Activated naive CD8-positive, alpha-beta T cell treated with anti-CD3 and anti-CD28 coated beads, Interleukin-2, amount 10 ng/mL, durations not matched to agents 7 days and 5 days (primary cell): ENCODE results near the gene TRDN. TPM values are rescaled to one million over a fixed set of nuclear protein-coding genes. Genes with fewer than 3 reads are reported as not detected.
A peak's percentile ranks its signal among the peaks of the same experiment; 100 is the strongest.

Experiments
- ATAC-seq: fragments of 150-1000 bp; cut with Tn5 transposase; one replicate; pipeline ENCODE4 v1.10.0; 2021; ENCODE audit warnings: low read depth, moderate library complexity
- POLR2A ChIA-PET: fragments of 350-600 bp; sonication (Branson Sonifier 250); formaldehyde crosslinking; loops from one replicate; lab custom pipeline; 2021; ENCODE audit warnings: antibody characterized with exemption; lab: Charles Lee
- DNase-seq: peaks from one replicate; pipeline ENCODE4 v3.0.0; 2021
- H3K27ac Mint-ChIP-seq: one replicate; pipeline ENCODE4 v1.8.0; 2022; ENCODE audit warnings: mild to moderate bottlenecking, mixed read lengths
- H3K27me3 Mint-ChIP-seq: one replicate; pipeline ENCODE4 v1.8.0; 2022; ENCODE audit warnings: mild to moderate bottlenecking, moderate library complexity, mixed read lengths
- H3K36me3 Mint-ChIP-seq: one replicate; pipeline ENCODE4 v1.8.0; 2021; ENCODE audit warnings: mild to moderate bottlenecking, mixed read lengths
- H3K4me1 Mint-ChIP-seq: one replicate; pipeline ENCODE4 v1.8.0; 2021; ENCODE audit warnings: mixed read lengths
- H3K4me3 Mint-ChIP-seq: one replicate; pipeline ENCODE4 v1.8.0; 2022; ENCODE audit warnings: mild to moderate bottlenecking, moderate library complexity, mixed read lengths
- H3K9me3 Mint-ChIP-seq: one replicate; pipeline ENCODE4 v1.8.0; 2021; ENCODE audit warnings: mixed read lengths
- total RNA-seq, 2 experiments: library from RNA; stranded (reverse); gene quantifications; one replicate each; pipeline ENCODE4 v1.2.3, GENCODE V29; 2021

TRDN gene
- total RNA-seq, 2 experiments from 2014 or later, result not detected

DNA sequence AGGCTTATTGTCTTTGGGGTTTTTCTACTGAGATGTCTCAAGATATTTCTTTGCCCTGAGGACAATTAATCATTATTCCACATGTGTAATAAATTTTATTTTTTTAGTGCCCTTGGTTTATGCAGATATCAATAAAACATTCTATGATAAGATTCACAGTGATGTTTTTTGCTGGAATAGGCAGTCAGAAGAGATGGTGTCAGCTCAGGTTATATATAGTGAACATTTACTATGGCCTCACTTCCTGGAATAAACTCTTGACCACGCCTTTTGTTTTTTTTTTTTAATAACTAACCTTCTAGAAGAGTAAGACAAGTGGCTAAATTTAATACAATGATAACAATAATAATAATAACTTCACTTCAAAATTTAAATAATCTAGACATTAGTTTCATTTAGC lies 209.7 kb downstream of the TRDN start:
- no peaks in the 10 kb centered on the region for H3K36me3 Mint-ChIP-seq
- H3K27me3 Mint-ChIP-seq, result no peaks in the 10 kb centered on the region
- no peaks in the 10 kb centered on the region for H3K9me3 Mint-ChIP-seq
- no peak for ATAC-seq
- DNase-seq, result no peak
- H3K4me1 Mint-ChIP-seq, result no peaks in the 10 kb centered on the region
- H3K27ac Mint-ChIP-seq, result no peak overlapping the region
- H3K4me3 Mint-ChIP-seq, result no peak overlapping the region
- POLR2A ChIA-PET, result no interaction called here

DNA sequence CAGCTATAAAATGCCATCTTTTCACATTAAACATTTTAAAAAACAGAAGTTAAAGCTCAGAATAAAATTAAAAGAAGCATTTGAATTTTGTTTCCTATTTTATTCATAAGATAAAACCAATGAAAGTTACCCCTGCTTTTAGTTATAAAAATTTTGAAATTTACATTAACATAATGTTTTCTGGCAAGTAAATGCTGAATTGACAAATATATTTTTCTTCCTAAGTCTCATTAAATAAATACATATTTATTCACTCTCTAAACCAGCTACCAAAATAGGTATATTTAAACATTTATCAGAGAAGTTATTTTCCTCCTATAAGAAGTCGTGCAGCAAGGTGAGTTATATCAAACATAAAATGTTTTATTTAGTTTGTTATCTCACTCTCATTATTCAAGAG lies 213.6 kb downstream of the TRDN start:
- Mint-ChIP-seq H3K36me3 (no peaks in the 10 kb centered on the region), H3K4me1 (no peaks in the 10 kb centered on the region), H3K27me3 (no peaks in the 10 kb centered on the region), H3K4me3 (no peak overlapping the region), H3K9me3 (no peaks in the 10 kb centered on the region), H3K27ac (no peak overlapping the region)
- ATAC-seq (no peak), DNase-seq (no peak)
- POLR2A ChIA-PET, result no interaction called here

DNA sequence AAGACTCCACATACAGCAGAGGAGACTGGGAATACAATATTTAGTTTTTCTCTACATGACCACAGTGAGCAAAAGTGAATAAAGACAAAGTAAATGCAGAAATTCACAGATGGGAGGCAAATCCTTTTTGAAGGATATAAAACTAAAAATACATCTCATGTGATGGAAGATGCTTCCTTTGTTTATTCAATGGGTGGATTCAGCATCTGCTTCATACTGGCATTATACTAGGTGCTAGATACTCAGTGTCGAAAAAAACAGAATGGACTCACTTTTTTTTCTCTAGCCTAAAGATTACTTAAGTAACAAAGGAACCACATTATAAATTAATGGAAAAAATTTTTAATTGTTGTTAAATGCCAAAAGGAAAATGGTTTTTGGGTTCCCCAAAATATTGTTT lies 216.2 kb downstream of the TRDN start:
- POLR2A ChIA-PET, result no interaction called here
- Mint-ChIP-seq H3K27me3 (no peaks in the 10 kb centered on the region), H3K4me3 (no peak overlapping the region), H3K4me1 (no peaks in the 10 kb centered on the region), H3K36me3 (no peaks in the 10 kb centered on the region), H3K9me3 (no peaks in the 10 kb centered on the region), H3K27ac (no peak overlapping the region)
- DNase-seq, result no peak
- no peak for ATAC-seq

DNA sequence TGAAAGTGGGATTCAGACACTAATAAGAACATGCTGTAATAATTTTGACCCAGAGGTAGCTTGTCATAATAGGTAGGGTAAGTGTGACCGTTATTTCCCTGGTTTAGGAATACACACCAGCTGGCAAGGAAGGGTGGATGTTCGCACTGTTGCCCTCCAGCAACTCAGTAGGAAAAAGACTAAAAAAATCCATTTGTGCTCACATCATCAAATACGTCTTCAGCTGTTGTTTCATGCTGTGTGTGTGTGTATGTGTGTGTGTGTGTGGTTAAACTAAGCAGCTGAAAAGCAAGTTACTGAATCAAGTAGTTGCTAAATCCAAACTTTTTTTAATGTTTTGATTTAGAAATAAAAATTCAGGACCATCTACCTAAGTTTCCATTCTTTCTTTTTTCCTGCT lies 218.7 kb downstream of the TRDN start:
- Mint-ChIP-seq H3K36me3 (no peaks in the 10 kb centered on the region), H3K4me1 (no peaks in the 10 kb centered on the region), H3K4me3 (no peak overlapping the region), H3K27ac (no peak overlapping the region), H3K27me3 (no peaks in the 10 kb centered on the region), H3K9me3 (no peaks in the 10 kb centered on the region)
- DNase-seq (no peak), ATAC-seq (no peak)
- POLR2A ChIA-PET, result no interaction called here

DNA sequence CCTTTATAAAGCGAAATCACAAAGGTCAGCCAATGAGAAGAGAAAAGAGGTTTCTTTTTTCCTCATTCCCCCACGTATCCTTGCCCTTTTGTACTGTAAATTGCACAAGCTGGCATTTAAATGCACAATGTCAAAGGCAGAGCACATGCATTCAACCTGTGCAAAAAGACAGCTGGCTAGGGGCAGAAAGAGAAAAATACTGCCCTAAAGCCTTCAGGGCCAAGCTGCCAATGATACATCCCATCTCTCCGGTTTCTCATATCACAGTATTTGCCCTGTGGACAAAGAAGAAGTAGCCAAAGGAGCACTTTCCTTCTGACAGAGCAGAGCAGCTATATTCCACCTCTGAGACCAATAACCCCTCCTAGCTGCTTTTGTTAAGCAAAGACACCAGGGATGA lies 219.2 kb downstream of the TRDN start:
- Mint-ChIP-seq H3K27me3 (no peaks in the 10 kb centered on the region), H3K9me3 (no peaks in the 10 kb centered on the region), H3K4me1 (no peaks in the 10 kb centered on the region), H3K27ac (no peak overlapping the region), H3K4me3 (no peak overlapping the region), H3K36me3 (no peaks in the 10 kb centered on the region)
- no peak for DNase-seq
- ATAC-seq, result no peak
- POLR2A ChIA-PET, result no interaction called here

DNA sequence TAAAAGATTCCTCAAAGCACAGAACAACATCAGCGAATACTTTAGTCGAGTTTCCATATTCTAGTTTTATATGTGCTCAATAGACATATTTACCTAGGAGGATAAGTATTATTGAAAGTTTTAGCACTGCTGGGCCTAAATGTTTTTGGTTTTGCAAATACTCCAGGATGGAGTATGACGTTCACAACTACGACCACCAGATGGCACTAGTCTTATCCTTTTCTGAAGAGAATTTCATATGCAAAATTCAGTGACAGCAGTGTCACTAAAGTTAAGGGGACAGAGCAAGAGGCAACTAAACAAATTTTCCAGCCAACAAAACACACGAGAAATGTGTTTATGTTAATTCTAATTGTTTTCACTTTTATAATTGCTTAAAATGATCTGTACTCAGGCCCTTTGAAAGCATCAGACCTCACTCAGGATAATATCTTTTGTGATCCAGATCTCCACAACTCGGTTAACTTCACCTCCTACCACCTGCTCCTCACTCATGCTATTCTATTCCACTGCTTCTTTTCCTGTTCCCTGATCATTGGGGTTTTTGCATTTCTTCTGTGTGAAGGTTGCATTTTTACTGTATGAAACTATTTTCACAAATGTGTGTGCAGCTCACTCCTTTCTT lies 220.8 kb downstream of the TRDN start:
- POLR2A ChIA-PET, result no interaction called here
- DNase-seq (no peak), ATAC-seq (peak; percentile 33)
- no peaks in the 10 kb centered on the region for H3K36me3 Mint-ChIP-seq
- H3K27me3 Mint-ChIP-seq, result no peaks in the 10 kb centered on the region
- no peaks in the 10 kb centered on the region for H3K4me1 Mint-ChIP-seq
- H3K9me3 Mint-ChIP-seq, result no peaks in the 10 kb centered on the region
- H3K27ac Mint-ChIP-seq, result no peak overlapping the region
- no peak overlapping the region for H3K4me3 Mint-ChIP-seq

DNA sequence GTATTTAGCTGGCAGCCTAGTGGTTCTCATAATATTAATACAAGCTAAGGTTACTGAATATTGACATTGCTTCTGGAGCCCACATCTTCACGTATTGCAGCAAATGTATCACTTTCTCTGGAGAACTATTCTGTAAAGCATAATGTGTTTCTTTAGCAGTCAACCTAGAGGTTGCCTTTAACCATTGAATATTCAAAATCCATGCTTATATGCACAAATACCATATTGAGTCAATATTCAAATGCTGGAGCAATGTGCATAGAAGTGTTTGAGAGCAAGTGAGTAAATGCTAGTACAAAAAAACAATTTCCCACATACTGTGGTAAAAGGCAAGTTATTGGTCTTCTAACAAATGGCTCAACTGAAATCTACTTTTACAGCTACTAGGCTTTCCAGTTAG lies 231.8 kb downstream of the TRDN start:
- no peaks in the 10 kb centered on the region for H3K36me3 Mint-ChIP-seq
- no peaks in the 10 kb centered on the region for H3K4me1 Mint-ChIP-seq
- no peak for ATAC-seq
- no peaks in the 10 kb centered on the region for H3K9me3 Mint-ChIP-seq
- no peaks in the 10 kb centered on the region for H3K27me3 Mint-ChIP-seq
- no peak for DNase-seq
- POLR2A ChIA-PET, result no interaction called here
- H3K27ac Mint-ChIP-seq, result no peak overlapping the region
- no peak overlapping the region for H3K4me3 Mint-ChIP-seq

DNA sequence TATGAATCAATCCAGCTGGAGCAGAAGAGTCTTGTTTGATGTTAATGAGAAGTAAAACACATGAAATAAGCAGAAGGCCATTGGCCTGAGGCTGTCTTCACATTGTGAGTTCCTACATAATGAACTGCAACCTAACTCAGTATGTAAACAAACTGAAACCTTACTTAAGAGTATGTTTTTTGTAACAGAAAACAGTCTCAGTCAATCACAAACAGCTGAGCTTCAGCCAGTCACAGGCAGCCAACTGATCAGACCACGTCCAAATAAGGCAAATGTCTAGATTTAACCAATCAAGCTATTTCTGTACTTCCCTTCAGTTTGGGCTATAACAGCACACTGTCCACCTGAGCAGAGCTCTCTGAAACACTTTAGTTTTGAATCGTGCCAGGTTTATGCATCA lies 234.7 kb downstream of the TRDN start:
- H3K36me3 Mint-ChIP-seq, result no peaks in the 10 kb centered on the region
- H3K27me3 Mint-ChIP-seq, result no peaks in the 10 kb centered on the region
- no peaks in the 10 kb centered on the region for H3K9me3 Mint-ChIP-seq
- H3K4me3 Mint-ChIP-seq, result no peak overlapping the region
- no peak for ATAC-seq
- DNase-seq, result no peak
- no peak overlapping the region for H3K27ac Mint-ChIP-seq
- no peaks in the 10 kb centered on the region for H3K4me1 Mint-ChIP-seq
- POLR2A ChIA-PET, result no interaction called here

DNA sequence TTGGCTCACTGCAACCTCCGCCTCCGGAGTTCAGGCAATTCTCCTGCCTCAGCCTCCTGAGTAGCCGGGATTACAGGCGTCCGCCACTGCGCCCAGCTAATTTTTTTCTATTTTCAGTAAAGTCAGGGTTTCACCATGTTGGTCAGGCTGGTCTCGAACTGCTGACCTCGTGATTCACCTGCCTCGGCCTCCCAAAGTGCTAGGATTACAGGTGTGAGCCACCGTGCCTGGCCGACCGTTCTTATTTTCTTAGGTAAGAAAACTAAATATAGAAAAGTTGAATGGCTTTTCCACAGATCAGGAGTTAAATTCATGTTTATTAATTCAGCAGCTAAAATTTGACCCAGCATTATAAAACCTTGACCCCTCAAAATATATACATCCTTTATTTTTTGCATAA lies 238.7 kb downstream of the TRDN start:
- DNase-seq (no peak), ATAC-seq (no peak)
- POLR2A ChIA-PET, result no interaction called here
- H3K27me3 Mint-ChIP-seq, result no peaks in the 10 kb centered on the region
- H3K36me3 Mint-ChIP-seq, result no peaks in the 10 kb centered on the region
- H3K4me3 Mint-ChIP-seq, result no peak overlapping the region
- no peak overlapping the region for H3K27ac Mint-ChIP-seq
- no peaks in the 10 kb centered on the region for H3K9me3 Mint-ChIP-seq
- H3K4me1 Mint-ChIP-seq, result no peaks in the 10 kb centered on the region

DNA sequence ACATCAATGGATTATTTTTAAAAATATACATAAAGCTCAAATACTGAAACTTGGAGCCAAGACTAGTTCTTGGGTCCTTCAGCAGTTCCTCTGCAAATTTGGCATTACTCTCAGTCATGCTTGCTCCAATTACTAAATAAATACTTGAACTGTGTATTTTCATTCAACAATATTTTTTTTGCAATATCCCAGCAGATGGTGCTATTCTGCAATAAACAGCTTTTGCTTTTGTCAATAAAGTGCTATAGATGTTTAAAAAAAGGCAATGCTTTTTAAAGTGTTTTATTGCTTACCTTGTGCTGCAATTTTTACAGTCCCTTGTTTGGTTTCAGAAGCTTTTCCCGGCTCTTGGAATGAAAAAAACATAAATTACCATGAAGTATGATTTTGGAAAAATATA lies 243.4 kb downstream of the TRDN start:
- Mint-ChIP-seq H3K27me3 (no peaks in the 10 kb centered on the region), H3K4me1 (no peaks in the 10 kb centered on the region), H3K36me3 (no peaks in the 10 kb centered on the region), H3K4me3 (no peak overlapping the region), H3K9me3 (no peaks in the 10 kb centered on the region), H3K27ac (no peak overlapping the region)
- no peak for ATAC-seq
- no peak for DNase-seq
- POLR2A ChIA-PET, result no interaction called here

DNA sequence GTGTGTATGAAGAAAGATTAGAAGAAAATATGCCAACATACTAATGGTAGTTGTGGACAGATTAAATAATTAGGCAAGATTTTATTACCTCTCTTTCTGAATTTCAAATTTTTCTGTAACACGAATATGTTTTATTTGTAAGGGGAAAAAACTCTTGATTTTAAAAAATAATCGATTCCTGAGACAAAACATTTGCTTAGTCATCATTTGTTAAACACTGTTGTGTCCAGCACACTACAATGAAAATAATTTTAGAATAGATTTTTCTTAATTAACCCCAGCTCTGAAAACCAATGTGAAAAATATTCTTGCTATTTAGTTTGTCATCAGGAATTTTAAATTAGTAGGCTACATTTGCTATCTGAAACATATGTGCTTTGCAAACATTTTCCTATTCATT lies 253.0 kb downstream of the TRDN start:
- Mint-ChIP-seq H3K36me3 (no peaks in the 10 kb centered on the region), H3K4me3 (no peak overlapping the region), H3K4me1 (no peaks in the 10 kb centered on the region), H3K27ac (no peak overlapping the region), H3K27me3 (no peaks in the 10 kb centered on the region), H3K9me3 (no peaks in the 10 kb centered on the region)
- ATAC-seq (no peak), DNase-seq (no peak)
- POLR2A ChIA-PET, result no interaction called here

DNA sequence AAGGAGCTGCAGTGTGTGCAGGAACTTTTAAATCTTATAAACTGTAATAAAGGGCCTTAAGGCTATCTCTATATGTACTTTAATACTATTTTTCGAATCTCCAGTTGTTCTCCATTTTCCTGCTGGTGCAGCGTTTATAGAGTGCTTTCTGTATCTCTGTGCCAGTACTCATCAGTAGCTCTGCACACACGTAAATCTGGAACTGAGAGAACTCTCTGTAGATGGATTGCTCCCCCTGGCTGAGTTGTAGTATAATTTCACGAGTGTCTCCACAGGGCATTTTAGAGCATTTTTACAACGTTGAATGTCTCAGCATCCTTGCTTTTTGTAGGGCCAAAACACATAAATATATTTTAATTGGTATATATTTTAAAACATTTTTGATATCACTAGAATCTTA lies 256.5 kb downstream of the TRDN start:
- POLR2A ChIA-PET, result no interaction called here
- no peak for ATAC-seq
- no peaks in the 10 kb centered on the region for H3K4me1 Mint-ChIP-seq

DNA sequence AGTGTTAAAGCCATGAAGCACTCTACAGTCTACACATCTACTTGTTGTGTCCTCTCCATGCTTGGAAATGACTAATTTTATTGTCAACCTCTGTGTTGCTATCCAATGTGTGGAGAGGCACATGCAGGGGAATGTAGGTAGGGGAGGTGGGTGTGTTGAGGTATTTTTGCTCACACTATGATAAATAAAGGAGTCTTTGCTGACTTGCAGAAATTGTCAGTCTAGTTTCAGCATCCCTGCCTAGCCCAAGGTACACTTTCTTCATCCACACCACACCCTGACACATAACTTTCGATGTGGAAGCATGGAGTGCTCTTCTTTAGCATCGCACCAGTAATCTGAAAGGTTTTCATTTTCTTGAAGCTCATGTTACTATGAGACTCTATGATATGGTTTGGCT lies 264.0 kb downstream of the TRDN start:
- POLR2A ChIA-PET, result no interaction called here
- Mint-ChIP-seq H3K4me1 (no peaks in the 10 kb centered on the region), H3K4me3 (no peak overlapping the region), H3K36me3 (no peaks in the 10 kb centered on the region), H3K9me3 (no peaks in the 10 kb centered on the region), H3K27ac (no peak overlapping the region), H3K27me3 (no peaks in the 10 kb centered on the region)
- no peak for DNase-seq
- no peak for ATAC-seq

More for the DNA sequence above, 256.5 kb downstream of the TRDN start:
- no peak for DNase-seq
- no peaks in the 10 kb centered on the region for H3K27me3 Mint-ChIP-seq
- H3K27ac Mint-ChIP-seq, result no peak overlapping the region
- no peak overlapping the region for H3K4me3 Mint-ChIP-seq
- no peaks in the 10 kb centered on the region for H3K9me3 Mint-ChIP-seq
- H3K36me3 Mint-ChIP-seq, result no peaks in the 10 kb centered on the region

DNA sequence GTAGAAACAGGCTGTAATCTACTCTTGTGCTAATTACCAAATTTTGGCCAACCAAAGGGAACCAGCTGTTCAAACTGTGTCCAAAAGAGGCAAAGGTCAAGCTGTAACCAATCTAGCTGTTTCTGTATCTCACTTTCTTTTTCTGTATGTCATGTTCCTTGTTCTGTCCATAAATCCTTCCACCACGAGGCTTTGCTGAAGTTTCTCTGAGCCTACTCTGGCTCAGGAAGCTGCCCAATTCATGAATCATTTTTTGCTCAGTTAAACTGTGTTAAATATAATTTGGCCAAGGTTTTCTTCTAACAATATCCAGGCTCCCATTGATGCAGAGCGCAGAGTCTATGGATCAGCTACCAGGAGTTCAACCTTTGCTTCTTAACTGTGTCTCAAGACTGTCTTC lies 272.8 kb downstream of the TRDN start:
- Mint-ChIP-seq H3K36me3 (no peaks in the 10 kb centered on the region), H3K9me3 (peaks cover 3% of the 10 kb centered on the region), H3K4me3 (no peak overlapping the region), H3K4me1 (no peaks in the 10 kb centered on the region), H3K27ac (no peak overlapping the region), H3K27me3 (no peaks in the 10 kb centered on the region)
- no peak for DNase-seq
- POLR2A ChIA-PET, result no interaction called here
- no peak for ATAC-seq

DNA sequence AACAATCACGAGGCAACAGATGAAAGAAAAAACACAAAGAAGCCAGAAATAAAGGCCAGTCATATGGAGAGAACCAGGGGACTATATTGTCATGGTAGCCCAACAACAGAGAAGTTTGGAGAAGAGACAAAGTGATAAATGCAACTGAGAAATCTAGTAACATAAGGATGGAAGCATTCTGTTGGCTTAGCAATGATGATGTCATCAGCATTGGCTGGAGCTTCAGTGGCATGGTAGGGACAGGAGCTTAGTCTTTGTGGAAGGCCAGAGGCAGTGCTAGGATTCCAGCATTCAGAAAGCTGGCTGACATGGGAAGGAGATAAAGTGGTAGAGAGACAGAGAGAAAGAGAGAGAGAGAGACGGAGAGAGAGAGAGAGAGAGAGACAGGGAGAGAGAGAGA lies 276.4 kb downstream of the TRDN start:
- H3K4me3 Mint-ChIP-seq, result no peak overlapping the region
- peaks cover 3% of the 10 kb centered on the region for H3K9me3 Mint-ChIP-seq
- H3K36me3 Mint-ChIP-seq, result no peaks in the 10 kb centered on the region
- POLR2A ChIA-PET, result no interaction called here
- no peak overlapping the region for H3K27ac Mint-ChIP-seq
- DNase-seq (no peak), ATAC-seq (no peak)
- no peaks in the 10 kb centered on the region for H3K4me1 Mint-ChIP-seq
- H3K27me3 Mint-ChIP-seq, result no peaks in the 10 kb centered on the region
